GM19043 (cell line): ENCODE results near the gene COPRS.
"Not testable (repeated sequence)": the region's sequence is repeated elsewhere in the genome, so short reads cannot be mapped to it uniquely, and the experiment has no call there.

ENCODE experiments used
- ATAC-seq: cut with Tn5 transposase; IDR thresholded peaks from one replicate; pipeline ENCODE4 v1.9.1; 2021; ENCODE audit warnings: low read depth; ENCODE audit not compliant: unreplicated experiment

COPRS gene

GRCh38 chr17:31853911-31854470 is 5.1 kb downstream of the COPRS start:
- no peak for ATAC-seq

GRCh38 chr17:31845291-31845690 is 13.8 kb downstream of the COPRS start:
- no peak for ATAC-seq

- ATAC-seq = no peak
Measured at GRCh38 chr17:31843070-31843745, 15.8 kb downstream of the COPRS start.

DNA sequence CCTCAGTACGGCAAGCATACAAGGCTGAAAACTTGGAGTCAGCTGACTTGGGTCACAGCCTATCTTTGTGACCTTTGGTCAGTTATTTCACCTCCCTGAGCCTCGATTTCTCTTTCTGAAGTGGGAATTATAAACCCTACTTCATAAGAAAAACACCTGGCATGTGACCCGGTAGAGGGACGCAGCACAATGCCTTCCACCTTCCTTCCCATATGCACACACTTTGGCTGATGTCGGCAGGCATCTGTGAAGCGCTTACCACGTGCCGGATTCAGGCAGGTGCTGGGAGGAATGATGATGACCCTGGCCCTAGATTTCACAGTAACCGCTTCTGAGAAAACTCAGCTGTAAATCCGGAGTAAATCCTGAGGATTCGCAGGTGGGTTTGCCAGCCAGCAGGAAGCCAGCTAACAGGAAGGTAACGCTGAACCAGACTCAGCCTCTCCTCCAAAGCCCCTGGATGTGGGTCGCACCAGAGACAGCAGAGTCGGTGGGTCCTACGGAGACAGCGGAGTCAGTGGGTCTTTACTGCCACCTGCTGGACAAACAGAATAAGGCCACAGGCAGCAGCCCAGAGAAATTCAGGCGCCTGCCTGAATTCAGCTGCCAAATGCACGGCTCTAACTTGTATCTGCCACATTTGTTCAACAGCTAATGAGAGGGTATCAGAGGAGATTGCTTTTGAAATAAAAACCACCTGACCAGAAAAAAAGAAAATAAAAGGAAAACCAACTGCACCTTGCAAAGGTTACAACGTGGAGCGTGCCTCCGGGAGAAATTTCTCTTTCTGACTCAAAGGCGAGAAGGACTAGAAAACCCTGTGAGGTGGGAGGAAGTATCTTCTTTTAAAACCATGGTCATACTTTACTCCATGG is 16.6 kb downstream of the COPRS start:
- no peak for ATAC-seq

GRCh38 chr17:31841850-31842194 is 17.2 kb downstream of the COPRS start:
- ATAC-seq = no peak

GRCh38 chr17:31838636-31839225 is 20.3 kb downstream of the COPRS start:
- ATAC-seq = no peak

DNA sequence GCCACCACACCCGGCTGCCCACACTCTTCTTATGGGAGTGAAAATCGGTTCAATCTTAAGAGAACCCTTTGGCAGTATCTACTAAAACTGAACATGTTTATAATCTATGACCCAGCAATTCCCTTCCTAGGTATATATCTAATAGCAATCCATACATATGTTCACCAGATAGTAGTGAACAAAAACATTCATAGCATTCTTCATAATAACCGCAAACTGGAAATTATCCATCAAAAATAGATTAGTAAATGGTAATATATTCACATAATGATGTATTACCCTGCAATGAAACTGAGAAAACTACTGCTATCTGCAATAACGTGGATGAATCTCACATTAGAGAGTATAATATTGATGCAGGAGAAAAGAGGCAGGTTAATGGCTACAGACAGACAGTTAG is 23.1 kb downstream of the COPRS start:
- no peak for ATAC-seq

GRCh38 chr17:31834448-31834847 is 24.6 kb downstream of the COPRS start:
- ATAC-seq = no peak

- no peak for ATAC-seq
Measured at GRCh38 chr17:31832746-31833145, 26.3 kb downstream of the COPRS start.

DNA sequence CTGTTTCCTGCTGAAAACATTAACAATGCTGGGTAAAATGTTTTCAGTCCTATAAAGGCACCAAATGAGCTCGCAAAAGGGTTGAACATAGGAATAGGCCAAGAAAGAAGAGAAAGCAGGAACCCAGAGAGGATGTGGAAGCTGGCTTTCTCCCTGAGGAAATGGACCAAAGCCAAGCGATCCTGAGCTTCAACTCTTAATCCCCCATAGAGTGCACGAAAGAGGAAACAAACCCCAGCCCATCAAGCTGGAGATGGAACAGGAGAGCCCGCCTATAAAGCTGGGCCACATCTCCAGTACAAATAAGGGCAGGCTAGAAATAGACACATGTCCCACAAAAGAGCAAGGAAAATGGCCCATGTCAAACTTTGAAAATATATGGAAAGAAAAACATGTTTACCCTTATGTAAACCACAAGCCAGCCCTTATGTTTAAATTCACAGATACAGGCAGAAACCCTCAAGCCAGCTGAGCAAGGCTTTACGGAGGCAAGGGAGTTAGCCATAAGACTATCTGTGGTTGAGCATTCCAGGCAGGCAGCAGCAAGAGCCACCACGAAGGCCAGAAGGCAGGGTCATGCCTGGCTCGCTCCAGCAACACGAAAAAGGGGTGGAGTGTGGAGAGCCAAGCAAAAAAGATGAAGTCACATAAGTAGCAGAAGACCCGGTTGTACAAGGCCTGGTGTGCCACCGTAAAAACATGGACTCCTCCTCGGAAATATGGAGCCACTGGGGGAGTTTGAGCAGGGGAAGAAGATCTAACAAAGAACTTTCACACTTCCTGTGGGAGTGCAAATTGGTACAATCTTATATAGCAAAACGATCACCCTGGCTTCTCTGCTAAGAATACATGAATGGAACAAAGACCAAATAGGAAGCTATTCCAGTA is 27.8 kb downstream of the COPRS start:
- no peak for ATAC-seq

DNA sequence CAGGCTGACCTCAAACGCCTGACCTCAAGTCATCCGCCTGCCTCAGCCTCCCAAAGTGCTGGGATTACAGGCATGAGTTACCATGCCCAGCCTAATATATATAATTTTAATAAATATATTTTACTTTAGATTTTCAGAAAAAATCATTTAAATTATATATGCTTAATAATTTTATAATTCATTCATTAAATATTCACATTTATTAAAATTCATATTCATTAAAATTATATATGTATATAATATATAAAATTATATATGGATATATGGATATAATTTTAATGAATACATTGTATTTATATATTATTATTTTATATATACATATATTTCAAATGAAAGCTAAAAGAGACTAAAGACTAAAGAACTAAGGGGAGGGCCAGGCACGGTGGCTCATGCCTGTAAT is 29.4 kb downstream of the COPRS start:
- ATAC-seq = no peak

DNA sequence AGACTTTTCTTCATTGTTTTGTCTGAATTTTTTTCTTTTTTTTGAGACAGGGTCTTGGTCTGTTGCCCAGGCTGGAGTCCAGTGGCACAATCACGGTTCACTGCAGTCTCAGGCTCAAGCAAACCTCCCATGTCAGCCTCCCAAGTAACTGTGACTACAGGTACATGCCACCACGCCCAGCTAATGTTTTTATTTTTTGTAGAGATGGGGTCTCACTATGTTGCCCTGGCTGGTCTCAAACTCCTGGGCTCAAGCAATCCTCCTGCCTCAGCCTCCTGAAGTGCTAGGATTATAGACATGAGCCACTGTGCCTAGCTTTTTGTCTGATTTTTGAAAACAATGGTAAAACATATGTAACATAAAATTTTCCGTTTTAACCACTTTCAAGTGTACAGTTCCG is 30.1 kb downstream of the COPRS start:
- ATAC-seq = not testable (repeated sequence)

GRCh38 chr17:31825961-31826691 is 32.9 kb downstream of the COPRS start:
- ATAC-seq = no peak

- ATAC-seq = no peak
Measured at GRCh38 chr17:31824766-31825360, 34.2 kb downstream of the COPRS start.

DNA sequence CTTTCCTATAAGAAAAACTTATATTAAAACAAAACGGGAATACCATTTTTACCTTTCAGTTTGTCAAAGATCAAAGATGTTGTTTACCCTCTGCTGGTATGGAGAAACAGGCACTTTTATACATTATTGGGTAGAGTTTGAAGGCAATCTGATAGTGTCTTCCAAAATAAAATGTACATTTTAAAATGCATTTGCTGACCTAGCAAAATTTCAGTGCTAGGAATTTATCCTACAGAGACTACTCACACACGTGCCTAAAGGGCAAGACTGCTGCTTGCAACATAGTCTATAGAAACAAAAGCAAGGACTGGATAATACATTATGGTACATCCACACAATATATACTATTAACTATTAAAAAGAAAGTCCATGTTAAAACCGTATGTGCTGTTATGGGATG is 36.0 kb downstream of the COPRS start:
- no peak for ATAC-seq

DNA sequence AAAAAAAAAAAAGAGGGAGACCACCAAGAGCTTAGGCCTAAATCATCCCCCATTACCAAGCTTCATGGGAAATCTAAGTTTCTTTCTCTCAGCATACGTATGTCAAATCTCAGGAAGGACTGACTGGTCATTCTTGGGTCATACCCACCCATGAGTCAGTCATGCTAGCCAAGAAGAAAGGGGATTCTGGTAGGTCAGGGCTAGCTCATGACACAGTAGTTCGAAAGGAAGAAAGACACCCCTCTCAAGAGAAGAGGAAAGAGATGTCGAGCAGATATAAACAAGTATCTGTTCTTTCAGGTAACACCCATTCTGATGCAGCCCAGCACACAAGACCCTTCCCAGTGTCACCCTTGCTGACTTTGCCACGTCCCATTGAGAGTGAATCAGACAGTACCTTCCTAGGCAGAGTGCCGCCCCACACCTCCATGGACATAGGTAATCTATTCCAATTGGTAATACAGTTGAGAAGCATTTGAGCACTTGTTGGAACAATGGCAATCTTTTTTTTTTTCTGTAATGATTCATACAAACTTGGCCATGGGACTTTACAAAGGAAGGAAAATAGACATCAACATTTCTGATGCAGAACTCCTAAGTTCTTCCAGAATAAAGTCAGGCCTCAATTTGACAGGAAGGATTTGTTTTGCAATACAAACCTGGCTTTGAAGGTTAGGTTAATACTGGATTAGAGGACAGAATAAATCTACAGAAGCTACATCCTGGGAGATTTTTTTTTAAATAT is 38.2 kb downstream of the COPRS start:
- ATAC-seq = no peak

GRCh38 chr17:31819578-31819977 is 39.5 kb downstream of the COPRS start:
- no peak for ATAC-seq

DNA sequence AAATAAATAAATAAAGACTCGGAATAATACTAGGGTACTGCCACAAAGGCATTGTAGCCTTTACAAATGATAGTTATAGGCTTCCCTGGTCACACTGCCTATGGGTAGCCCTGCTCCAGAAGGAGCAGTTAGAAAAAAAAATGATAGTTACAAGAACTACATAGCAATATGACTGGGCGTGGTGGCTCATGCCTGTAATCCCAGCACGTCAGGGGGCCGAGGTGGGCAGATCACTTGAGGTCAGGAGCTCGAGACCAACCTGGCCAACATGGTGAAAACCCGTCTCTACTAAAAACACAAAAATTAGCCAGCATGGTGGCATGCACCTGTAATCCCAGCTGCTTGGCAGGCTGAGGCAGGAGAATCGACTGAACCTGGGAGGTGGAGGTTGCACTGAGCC is 40.2 kb downstream of the COPRS start:
- ATAC-seq = not testable (repeated sequence)
